GM10248 (cell line): ENCODE measurements around the gene KPTN.

Experiments
- CTCF ChIA-PET: fragments of 300-600 bp; sonication (Branson Sonifier 250); formaldehyde crosslinking; extraction: SDS; loops from one replicate; lab custom pipeline; 2021; ENCODE audit warnings: antibody characterized with exemption; lab: Yijun Ruan, JAX
- POLR2A ChIA-PET: fragments of 350-650 bp; sonication (Branson Sonifier 250); formaldehyde crosslinking; extraction: SDS; loops from one replicate; lab custom pipeline; 2020; ENCODE audit warnings: antibody characterized with exemption; lab: Yijun Ruan, JAX
- DNase-seq: peaks from one replicate; pipeline ENCODE4 v3.0.0; 2012; ENCODE audit errors: extremely low spot score
- CTCF ChIP-seq: IDR thresholded peaks from 2 replicates; pipeline ENCODE4 v1.5.1; 2012; ENCODE audit warnings: mild to moderate bottlenecking, low read depth; ENCODE audit errors: extremely low read depth, missing control alignments, control extremely low read depth

The KPTN gene

GRCh38 chr19:47483200-47483599 is 819 bp downstream of the KPTN start:
- no peak for TF ChIP-seq CTCF
- ChIA-PET CTCF (interaction anchor here (0.6 to 2.5 kb wide), 26 partner anchors 9 to 277 kb away, joined by 3 to 24 read pairs (median 4); partner anchors contain the start of genes DHX34 and NAPA), POLR2A (interaction anchor here (0.7 to 1.2 kb wide), 3 partner anchors 8 to 25 kb away, joined by 3 read pairs; no protein-coding TSS in a partner anchor)
- no peak for DNase-seq

- ChIA-PET POLR2A (no interaction called here), CTCF (no interaction called here)
- TF ChIP-seq CTCF: no peak
- no peak for DNase-seq
These were observed 2.5 kb downstream of the KPTN start for GRCh38 chr19:47481460-47482052.

GRCh38 chr19:47480658-47481057 is 3.4 kb downstream of the KPTN start:
- CTCF ChIA-PET: interaction anchor here (1.0 to 1.7 kb wide), 2 partner anchors 44 kb away, joined by 3 to 4 read pairs; no protein-coding TSS in a partner anchor
- POLR2A ChIA-PET: no interaction called here
- TF ChIP-seq CTCF: no peak

GRCh38 chr19:47479701-47480503 is 4.1 kb downstream of the KPTN start:
- POLR2A ChIA-PET: no interaction called here
- CTCF ChIA-PET: interaction anchor here (0.9 to 1.7 kb wide), 3 partner anchors 43 to 88 kb away, joined by 3 to 4 read pairs (median 3); no protein-coding TSS in a partner anchor

More at GRCh38 chr19:47480658-47481057, 3.4 kb downstream of the KPTN start:
- DNase-seq: no peak

GRCh38 chr19:47476438-47476972 is 7.5 kb downstream of the KPTN start:
- ChIA-PET CTCF (interaction anchor here (0.7 to 2.6 kb wide), 4 partner anchors 9 to 231 kb away, joined by 3 to 8 read pairs (median 3); no protein-coding TSS in a partner anchor), POLR2A (no interaction called here)
- TF ChIP-seq CTCF: no peak
- DNase-seq: no peak

More at GRCh38 chr19:47479701-47480503, 4.1 kb downstream of the KPTN start:
- no peak for TF ChIP-seq CTCF
- no peak for DNase-seq

- no peak for TF ChIP-seq CTCF
- ChIA-PET CTCF (interaction anchor here (1.3 to 2.6 kb wide), 2 partner anchors 9 to 232 kb away, joined by 5 to 8 read pairs; partner anchors contain the start of gene KPTN), POLR2A (interaction anchor here (1.0 kb wide), 1 partner anchor 8 kb away, joined by 3 read pairs; no protein-coding TSS in a partner anchor)
- no peak for DNase-seq
These were observed 8.6 kb downstream of the KPTN start for GRCh38 chr19:47475465-47475864.
